GM23248 (cell line): ENCODE measurements around the gene CFAP54. TPM values are rescaled to one million over a fixed set of nuclear protein-coding genes. Genes with fewer than 3 reads are reported as not detected.
A peak's percentile ranks its signal among the peaks of the same experiment; 100 is the strongest.

Experiments
- DNase-seq: peaks from one replicate; pipeline ENCODE4 v3.0.0-alpha.2; 2015
- H2AFZ ChIP-seq: fragments of 200-600 bp; sonication (generic); 2 replicates; pipeline ENCODE4 v1.6.1; 2016; ENCODE audit warnings: antibody characterized with exemption
- H3F3A ChIP-seq: fragments of 200-600 bp; sonication (generic); 2 replicates; pipeline ENCODE4 v1.6.1; 2016; ENCODE audit warnings: mild to moderate bottlenecking, antibody characterized with exemption, mixed run types; ENCODE audit not compliant: insufficient read depth
- H3K27ac ChIP-seq: fragments of 200-600 bp; sonication (generic); 2 replicates; pipeline ENCODE4 v1.5.1; 2016; ENCODE audit warnings: mild to moderate bottlenecking
- H3K27me3 ChIP-seq: fragments of 200-600 bp; sonication (generic); replicated peaks from 2 replicates; pipeline ENCODE4 v1.6.1; 2016; ENCODE audit warnings: mild to moderate bottlenecking; ENCODE audit not compliant: insufficient read depth
- H3K36me3 ChIP-seq: fragments of 200-600 bp; sonication (generic); 2 replicates; pipeline ENCODE4 v1.6.1; 2016; ENCODE audit warnings: low read depth, mild to moderate bottlenecking
- H3K4me1 ChIP-seq: fragments of 200-600 bp; sonication (generic); 2 replicates; pipeline ENCODE4 v1.6.1; 2016; ENCODE audit warnings: mild to moderate bottlenecking; ENCODE audit not compliant: insufficient read depth
- H3K4me2 ChIP-seq: fragments of 200-600 bp; sonication (generic); one replicate; pipeline ENCODE4 v1.6.1; 2016; ENCODE audit warnings: mild to moderate bottlenecking; ENCODE audit not compliant: unreplicated experiment
- H3K4me3 ChIP-seq: fragments of 200-600 bp; sonication (generic); 2 replicates; pipeline ENCODE4 v1.5.1; 2016; ENCODE audit warnings: mild to moderate bottlenecking
- H3K79me2 ChIP-seq: fragments of 200-600 bp; sonication (generic); 2 replicates; pipeline ENCODE4 v1.6.1; 2016; ENCODE audit warnings: mild to moderate bottlenecking; ENCODE audit not compliant: insufficient read depth
- H3K9ac ChIP-seq: fragments of 200-600 bp; sonication (generic); 2 replicates; pipeline ENCODE4 v1.6.1; 2016; ENCODE audit warnings: mild to moderate bottlenecking
- H3K9me2 ChIP-seq: fragments of 200-600 bp; sonication (generic); 2 replicates; pipeline ENCODE4 v1.6.1; 2016; ENCODE audit warnings: mixed run types, mild to moderate bottlenecking, moderate library complexity; ENCODE audit not compliant: insufficient read depth
- H3K9me3 ChIP-seq: fragments of 200-600 bp; sonication (generic); one replicate; pipeline ENCODE4 v1.6.1; 2017; ENCODE audit warnings: low read depth
- H4K20me1 ChIP-seq: fragments of 200-600 bp; sonication (generic); 2 replicates; pipeline ENCODE4 v1.6.0; 2016; ENCODE audit not compliant: insufficient read depth
- EZH2 ChIP-seq: fragments of 200-600 bp; sonication (generic); IDR thresholded peaks from 2 replicates; pipeline ENCODE4 v1.6.1; 2018; ENCODE audit warnings: antibody characterized with exemption, mild to moderate bottlenecking; ENCODE audit not compliant: insufficient read depth, poor library complexity, severe bottlenecking
- EZH2phosphoT487 ChIP-seq: fragments of 200-600 bp; sonication (generic); IDR thresholded peaks from 2 replicates; pipeline ENCODE4 v1.6.1; 2018; ENCODE audit warnings: antibody characterized with exemption, moderate library complexity, mild to moderate bottlenecking, low read depth; ENCODE audit not compliant: insufficient read depth
- WGBS, 2 experiments: methylation state at CpG; one replicate each; pipeline ENCODE4 v1.1.6; 2015 to 2017; ENCODE audit warnings: low lambda C conversion rate in 2 of 2, low coverage in 1 of 2; ENCODE audit errors: missing lambda C conversion rate in 2 of 2; 5-methylcytosine and 5-hydroxymethylcytosine counted together
- in situ Hi-C: fragments of 300-500 bp; cut with MboI; formaldehyde crosslinking; loops from 2 replicates; pipeline ENCODE4 v1.15.0; 2020
- polyA plus RNA-seq: library from polyadenylated mRNA; unstranded; fragments of >200 nt; fragmentation: Nextera tagmentation; extraction: Ambion mirVana; gene quantifications from 2 replicates; pipeline ENCODE4 v1.2.1, GENCODE V29; 2016
- total RNA-seq: library from RNA; depleted of rRNA; stranded (reverse); fragments of >200 nt; shearing (Covaris generic); gene quantifications from 2 replicates; pipeline ENCODE4 v1.2.3, GENCODE V29; 2014

Gene CFAP54
- total and polyA plus RNA-seq, 2 experiments from 2014 or later = 0.32 to 1.2 TPM

GRCh38 chr12:96497855-96498254 lies 8.5 kb downstream of the CFAP54 start:
- no peak overlapping the region for H3K4me3 ChIP-seq
- peaks cover 34% of the 10 kb centered on the region for H3K4me1 ChIP-seq
- no peak overlapping the region for H3K27ac ChIP-seq
- no peak overlapping the region for H2AFZ ChIP-seq
- no peak overlapping the region for H3K9ac ChIP-seq
- H3K36me3 ChIP-seq = no peaks in the 10 kb centered on the region
- no peaks in the 10 kb centered on the region for H3K79me2 ChIP-seq
- no peaks in the 10 kb centered on the region for H3K27me3 ChIP-seq
- H3K4me2 ChIP-seq = no peak overlapping the region
- no peaks in the 10 kb centered on the region for H3K9me3 ChIP-seq
- TF ChIP-seq EZH2phosphoT487 (no peak), EZH2 (no peak)
- peaks cover 30% of the 10 kb centered on the region for H3F3A ChIP-seq
- WGBS, 2 experiments = 52 to 60% methylated on average over 2 of the region's 2 CpGs
- DNase-seq = no peak
- in situ Hi-C loops = no loop called here
- no peaks in the 10 kb centered on the region for H4K20me1 ChIP-seq
- no peaks in the 10 kb centered on the region for H3K9me2 ChIP-seq

DNA sequence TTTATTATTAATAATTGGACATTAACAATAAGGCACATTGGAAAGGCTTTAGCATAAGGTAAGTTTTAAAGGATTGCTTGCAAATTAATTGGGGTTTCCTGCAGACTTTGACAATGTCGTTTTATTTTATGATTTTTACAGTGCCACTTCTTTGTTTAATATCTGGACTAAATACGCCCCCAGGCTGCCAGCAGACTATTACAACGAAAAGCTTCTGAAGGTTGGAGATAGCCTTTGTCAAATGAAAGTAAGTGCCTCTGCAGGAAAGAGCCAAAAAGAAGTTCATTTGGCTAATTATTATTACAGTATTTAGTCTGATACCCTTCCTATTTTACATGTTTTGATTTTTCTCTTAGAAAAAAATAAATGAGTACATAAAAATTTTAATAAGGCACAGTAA lies 11.3 kb downstream of the CFAP54 start:
- Histone ChIP-seq H3K4me1 (peaks cover 27% of the 10 kb centered on the region), H3K27ac (peak overlapping the region; percentile 89), H3K79me2 (no peaks in the 10 kb centered on the region), H3K36me3 (no peaks in the 10 kb centered on the region), H2AFZ (peak overlapping the region; percentile 81), H3K9me2 (no peaks in the 10 kb centered on the region), H3K4me3 (no peak overlapping the region), H4K20me1 (no peaks in the 10 kb centered on the region), H3F3A (peaks cover 21% of the 10 kb centered on the region), H3K9me3 (no peaks in the 10 kb centered on the region), H3K4me2 (peak overlapping the region; percentile 13), H3K9ac (peak overlapping the region; percentile 39), H3K27me3 (no peaks in the 10 kb centered on the region)
- in situ Hi-C loops = loop anchor here (25.0 kb wide), 1 partner anchor 288 kb away; no protein-coding TSS in a partner anchor
- TF ChIP-seq EZH2phosphoT487 (no peak), EZH2 (no peak)
- peak; percentile 54 for DNase-seq
- WGBS, 2 experiments = 37 to 40% methylated on average over 3 of the region's 3 CpGs

GRCh38 chr12:96501133-96501761 lies 11.9 kb downstream of the CFAP54 start:
- Histone ChIP-seq H3F3A (peaks cover 21% of the 10 kb centered on the region), H3K4me1 (peaks cover 27% of the 10 kb centered on the region), H3K4me3 (no peak overlapping the region), H3K4me2 (peak overlapping the region; percentile 13), H3K27me3 (no peaks in the 10 kb centered on the region), H2AFZ (peak overlapping the region; percentile 81), H3K9me2 (no peaks in the 10 kb centered on the region), H4K20me1 (no peaks in the 10 kb centered on the region), H3K9me3 (no peaks in the 10 kb centered on the region), H3K36me3 (no peaks in the 10 kb centered on the region), H3K79me2 (no peaks in the 10 kb centered on the region), H3K27ac (peak overlapping the region; percentile 89), H3K9ac (peak overlapping the region; percentile 39)
- 36 to 42% methylated on average over 5 of the region's 5 CpGs for WGBS, 2 experiments
- no peak for TF ChIP-seq EZH2phosphoT487
- TF ChIP-seq EZH2 = no peak
- in situ Hi-C loops = loop anchor here (25.0 kb wide), 1 partner anchor 289 kb away; no protein-coding TSS in a partner anchor
- peak; percentile 78 for DNase-seq

- Histone ChIP-seq H3K4me3 (no peak overlapping the region), H3K4me2 (peak overlapping the region; percentile 13), H3F3A (peaks cover 21% of the 10 kb centered on the region), H3K9me2 (no peaks in the 10 kb centered on the region), H4K20me1 (no peaks in the 10 kb centered on the region), H3K27ac (peak overlapping the region; percentile 89), H3K9me3 (no peaks in the 10 kb centered on the region), H3K27me3 (no peaks in the 10 kb centered on the region), H3K79me2 (no peaks in the 10 kb centered on the region), H3K4me1 (peaks cover 27% of the 10 kb centered on the region), H3K36me3 (no peaks in the 10 kb centered on the region), H3K9ac (peak overlapping the region; percentile 39; the same call in 1 of the 2 replicates), H2AFZ (peak overlapping the region; percentile 81)
- DNase-seq = no peak
- in situ Hi-C loops = loop anchor here (25.0 kb wide), 1 partner anchor 290 kb away; no protein-coding TSS in a partner anchor
- no peak for TF ChIP-seq EZH2
- no peak for TF ChIP-seq EZH2phosphoT487
Observed at GRCh38 chr12:96501908-96502307, 12.5 kb downstream of the CFAP54 start.
